Keratinocyte (primary cell): Measurements from ENCODE around the gene AP3B1.

Experiments
- CTCF ChIP-seq, 3 experiments: IDR thresholded peaks in 1 of 3; conservative IDR thresholded peaks in 1 of 3; optimal IDR thresholded peaks in 1 of 3; 2 replicates in 2 of 3; 3 replicates in 1 of 3; pipeline versions ENCODE3 to v1.5.1; 2011; ENCODE audit warnings: low read length in 3 of 3, mild to moderate bottlenecking in 3 of 3, moderate library complexity in 2 of 3, control low read depth in 1 of 3, inconsistent platforms in 1 of 3; ENCODE audit not compliant: insufficient read depth in 2 of 3; ENCODE audit errors: extremely low read depth in 1 of 3
- EZH2 ChIP-seq: IDR thresholded peaks from one replicate; pipeline ENCODE4 v1.6.1; 2012; ENCODE audit warnings: inconsistent platforms, mild to moderate bottlenecking, low read length, moderate library complexity

- no peak for TF ChIP-seq CTCF (optimal IDR thresholded peaks at IDR 0.05 in 1 of 3, IDR thresholded peaks at IDR 0.05 in 1 of 3, conservative IDR thresholded peaks at IDR 0.05 in 1 of 3; ENCODE audit: extremely low read depth in 1 of 3, insufficient read depth in 2 of 3, low read length in 3 of 3)
- no peak for TF ChIP-seq EZH2
Measured at GRCh38 chr5:78277715-78278114, 16.8 kb downstream of the AP3B1 start.
